ENCODE results near the gene RFXANK. TPM values are rescaled to one million over a fixed set of nuclear protein-coding genes. Genes with fewer than 3 reads are reported as not detected.

Gene RFXANK
- 10 to 100 TPM; 20.1 to 36.6 TPM for total RNA-seq

GRCh38 chr19:19192078-19192882 lies at the start of gene RFXANK, which contains the start of gene BORCS8:
RFXANK (plus strand) TSS chr19:19192258; CDS start chr19:19193947, 1,689 bp downstream.
BORCS8 (minus strand) TSS chr19:19192152; CDS start chr19:19192117, 35 bp downstream.
- Histone ChIP-seq H3K36me3 (peaks cover 13% of the 10 kb centered on the region), H3K4me3 (peak within 1 kb of the TSS; percentile 61 to 95), H3K27me3 (no peaks in the 10 kb centered on the region), H3K27ac (peak within 1 kb of the TSS; percentile 99 to 100), H3K4me1 (peaks cover 0 to 53% of the 10 kb centered on the region in 2 donors), H3K9me3 (no peaks in the 10 kb centered on the region)
- no peak for TF ChIP-seq CTCF (IDR thresholded peaks at IDR 0.05)
- DNase-seq (ENCODE audit: low spot score), result peak; percentile 99

- no peaks in the 10 kb centered on the region for H3K36me3 ChIP-seq
- no peaks in the 10 kb centered on the region for H3K9me3 ChIP-seq
- no peak overlapping the region for H3K27ac ChIP-seq
- peaks cover 0 to 12% of the 10 kb centered on the region in 2 donors for H3K4me1 ChIP-seq
- H3K27me3 ChIP-seq, result no peaks in the 10 kb centered on the region
- no peak overlapping the region for H3K4me3 ChIP-seq
- no peak for TF ChIP-seq CTCF (IDR thresholded peaks at IDR 0.05)
- DNase-seq (ENCODE audit: low spot score), result no peak
These were observed 49.7 kb upstream of the RFXANK start for GRCh38 chr19:19142347-19142746.

GRCh38 chr19:19145281-19145680 lies 46.8 kb upstream of the RFXANK start:
- DNase-seq (ENCODE audit: low spot score), result no peak
- Histone ChIP-seq H3K27ac (no peak overlapping the region), H3K9me3 (no peaks in the 10 kb centered on the region), H3K27me3 (no peaks in the 10 kb centered on the region), H3K4me3 (no peak overlapping the region), H3K36me3 (no peaks in the 10 kb centered on the region), H3K4me1 (peaks cover 0 to 6% of the 10 kb centered on the region in 2 donors)
- TF ChIP-seq CTCF (IDR thresholded peaks at IDR 0.05), result no peak

- H3K4me3 ChIP-seq, result peak overlapping the region in 1 of 2 donors; percentile 33
- peaks cover 0 to 6% of the 10 kb centered on the region in 2 donors for H3K4me1 ChIP-seq
- DNase-seq (ENCODE audit: low spot score), result peak; percentile 82
- no peaks in the 10 kb centered on the region for H3K9me3 ChIP-seq
- no peaks in the 10 kb centered on the region for H3K36me3 ChIP-seq
- peak; percentile 96 to 99 for TF ChIP-seq CTCF (IDR thresholded peaks at IDR 0.05)
- H3K27ac ChIP-seq, result no peak overlapping the region
- no peaks in the 10 kb centered on the region for H3K27me3 ChIP-seq
These were observed 46.1 kb upstream of the RFXANK start for GRCh38 chr19:19145684-19146608.

- no peak for DNase-seq (ENCODE audit: low spot score)
- H3K27ac ChIP-seq, result no peak overlapping the region
- H3K36me3 ChIP-seq, result no peaks in the 10 kb centered on the region
- no peaks in the 10 kb centered on the region for H3K27me3 ChIP-seq
- H3K4me1 ChIP-seq, result peaks cover 0 to 6% of the 10 kb centered on the region in 2 donors
- no peaks in the 10 kb centered on the region for H3K9me3 ChIP-seq
- no peak overlapping the region for H3K4me3 ChIP-seq
- TF ChIP-seq CTCF (IDR thresholded peaks at IDR 0.05), result no peak
These were observed 45.2 kb upstream of the RFXANK start for GRCh38 chr19:19146865-19147264.
